ENCODE data around the gene FADS1.
A peak's percentile ranks its signal among the peaks of the same experiment; 100 is the strongest.

FADS1 gene

DNA sequence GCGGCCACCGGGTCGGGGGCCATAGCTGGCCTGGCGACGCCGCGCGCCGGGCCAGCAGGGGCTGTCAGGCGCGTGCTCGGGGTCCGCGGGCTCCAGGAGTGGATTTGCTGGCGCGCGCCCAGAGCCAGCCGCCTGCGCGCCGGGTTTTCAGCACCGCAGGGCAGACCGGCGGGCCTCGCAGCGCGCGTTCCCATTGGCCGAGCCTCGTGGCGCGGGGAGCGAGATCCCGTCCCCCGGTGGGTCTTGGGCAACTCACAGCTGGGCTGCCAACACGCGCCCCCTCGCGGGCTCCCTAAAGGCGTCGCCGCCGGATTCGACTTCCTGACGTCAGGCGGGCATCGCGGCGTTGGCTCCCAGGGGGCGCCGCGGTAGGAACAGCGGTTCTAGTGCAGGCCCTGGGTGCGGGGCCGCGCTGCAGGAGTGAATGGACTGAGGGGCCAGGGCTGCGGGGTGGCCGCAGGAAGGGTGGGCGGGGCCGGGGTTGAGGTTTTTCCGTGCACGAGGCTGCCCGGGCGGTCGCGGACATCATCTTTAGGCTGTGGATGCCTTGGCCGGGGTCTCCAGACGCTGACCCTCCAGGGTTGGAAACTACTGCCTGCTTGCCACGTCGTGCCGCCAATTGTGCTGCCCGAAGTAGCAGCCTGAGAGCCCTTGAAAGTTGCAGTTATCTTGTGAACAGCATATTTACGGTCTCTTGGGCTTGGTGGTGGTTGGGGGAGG, at the start of gene FADS1:
FADS1 (minus strand) TSS at position 268 of the 720 bp plus-strand sequence; CDS start at position 194, 74 bp downstream.
- peak; percentile 66 for DNase-seq (ENCODE audit: low read depth)
- TF ChIP-seq, protein P1, sequence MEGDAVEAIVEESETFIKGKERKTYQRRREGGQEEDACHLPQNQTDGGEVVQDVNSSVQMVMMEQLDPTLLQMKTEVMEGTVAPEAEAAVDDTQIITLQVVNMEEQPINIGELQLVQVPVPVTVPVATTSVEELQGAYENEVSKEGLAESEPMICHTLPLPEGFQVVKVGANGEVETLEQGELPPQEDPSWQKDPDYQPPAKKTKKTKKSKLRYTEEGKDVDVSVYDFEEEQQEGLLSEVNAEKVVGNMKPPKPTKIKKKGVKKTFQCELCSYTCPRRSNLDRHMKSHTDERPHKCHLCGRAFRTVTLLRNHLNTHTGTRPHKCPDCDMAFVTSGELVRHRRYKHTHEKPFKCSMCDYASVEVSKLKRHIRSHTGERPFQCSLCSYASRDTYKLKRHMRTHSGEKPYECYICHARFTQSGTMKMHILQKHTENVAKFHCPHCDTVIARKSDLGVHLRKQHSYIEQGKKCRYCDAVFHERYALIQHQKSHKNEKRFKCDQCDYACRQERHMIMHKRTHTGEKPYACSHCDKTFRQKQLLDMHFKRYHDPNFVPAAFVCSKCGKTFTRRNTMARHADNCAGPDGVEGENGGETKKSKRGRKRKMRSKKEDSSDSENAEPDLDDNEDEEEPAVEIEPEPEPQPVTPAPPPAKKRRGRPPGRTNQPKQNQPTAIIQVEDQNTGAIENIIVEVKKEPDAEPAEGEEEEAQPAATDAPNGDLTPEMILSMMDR (IDR thresholded peaks at IDR 0.05; ENCODE audit: control insufficient read depth, insufficient read depth, low read depth, low read length, missing control alignments) = peak; percentile 63
- peak within 1 kb of the TSS; percentile 67 for H3K4me3 ChIP-seq (ENCODE audit: control insufficient read depth, low read depth, low read length)

DNA sequence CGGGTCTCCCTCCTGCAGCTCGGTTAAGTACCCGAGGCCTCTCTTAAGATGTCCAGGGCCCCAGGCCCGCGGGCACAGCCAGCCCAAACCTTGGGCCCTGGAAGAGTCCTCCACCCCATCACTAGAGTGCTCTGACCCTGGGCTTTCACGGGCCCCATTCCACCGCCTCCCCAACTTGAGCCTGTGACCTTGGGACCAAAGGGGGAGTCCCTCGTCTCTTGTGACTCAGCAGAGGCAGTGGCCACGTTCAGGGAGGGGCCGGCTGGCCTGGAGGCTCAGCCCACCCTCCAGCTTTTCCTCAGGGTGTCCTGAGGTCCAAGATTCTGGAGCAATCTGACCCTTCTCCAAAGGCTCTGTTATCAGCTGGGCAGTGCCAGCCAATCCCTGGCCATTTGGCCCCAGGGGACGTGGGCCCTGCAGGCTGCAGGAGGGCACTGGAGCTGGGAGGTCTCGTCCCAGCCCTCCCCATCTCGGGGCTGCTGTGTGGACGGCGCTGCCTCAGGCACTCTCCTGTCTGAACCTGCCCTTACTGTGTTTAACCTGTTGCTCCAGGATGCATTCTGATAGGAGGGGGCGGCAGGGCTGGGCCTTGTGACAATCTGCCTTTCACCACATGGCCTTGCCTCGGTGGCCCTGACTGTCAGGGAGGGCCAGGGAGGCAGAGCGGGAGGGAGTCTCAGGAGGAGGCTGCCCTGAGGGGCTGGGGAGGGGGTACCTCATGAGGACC, 49.6 kb upstream of the FADS1 start:
- TF ChIP-seq, protein P1 (IDR thresholded peaks at IDR 0.05; ENCODE audit: control insufficient read depth, insufficient read depth, low read depth, low read length, missing control alignments) = no peak
- no peak for DNase-seq (ENCODE audit: low read depth)

DNA sequence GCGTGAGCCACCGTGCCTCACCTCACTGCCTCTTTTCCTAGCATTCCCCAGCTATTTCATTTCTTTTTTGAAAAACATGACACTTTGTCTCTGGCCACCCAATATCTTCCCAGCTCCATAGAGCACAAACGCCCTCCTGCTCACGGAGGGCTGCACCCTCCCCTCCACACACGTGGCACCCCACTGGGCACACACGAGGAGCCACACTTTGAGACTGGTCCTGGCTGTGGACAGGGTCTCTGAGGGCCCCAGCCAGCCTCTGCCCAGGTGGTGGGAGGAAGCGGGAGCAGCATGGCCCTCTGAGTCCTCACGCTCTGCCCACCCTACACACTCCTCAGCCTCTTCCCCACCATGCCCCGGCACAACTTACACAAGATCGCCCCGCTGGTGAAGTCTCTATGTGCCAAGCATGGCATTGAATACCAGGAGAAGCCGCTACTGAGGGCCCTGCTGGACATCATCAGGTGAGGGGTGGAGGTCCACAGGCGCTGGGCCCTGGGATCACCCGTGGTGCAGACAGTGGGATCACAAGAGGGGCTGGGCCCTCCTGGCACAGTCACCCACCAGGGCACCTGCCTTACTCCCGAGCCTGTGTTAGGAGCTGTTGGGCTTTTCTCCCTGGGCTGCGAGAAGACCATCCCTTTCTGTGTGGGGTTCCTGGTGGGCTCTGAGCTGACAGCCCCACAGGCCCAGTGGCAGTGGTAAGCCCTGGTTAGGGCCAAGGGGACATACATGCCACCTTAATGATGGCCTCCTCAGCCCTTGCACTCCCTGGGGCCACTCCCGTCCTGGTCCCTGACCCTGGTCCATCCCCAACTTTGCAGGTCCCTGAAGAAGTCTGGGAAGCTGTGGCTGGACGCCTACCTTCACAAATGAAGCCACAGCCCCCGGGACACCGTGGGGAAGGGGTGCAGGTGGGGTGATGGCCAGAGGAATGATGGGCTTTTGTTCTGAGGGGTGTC, 48.3 kb upstream of the FADS1 start:
- no peak for DNase-seq (ENCODE audit: low read depth)
- H3K4me3 ChIP-seq (ENCODE audit: control insufficient read depth, low read depth, low read length) = no peak overlapping the region
- TF ChIP-seq, protein P1 (IDR thresholded peaks at IDR 0.05; ENCODE audit: control insufficient read depth, insufficient read depth, low read depth, low read length, missing control alignments) = no peak

More for the DNA sequence above, 49.6 kb upstream of the FADS1 start:
- H3K4me3 ChIP-seq (ENCODE audit: control insufficient read depth, low read depth, low read length) = no peak overlapping the region

DNA sequence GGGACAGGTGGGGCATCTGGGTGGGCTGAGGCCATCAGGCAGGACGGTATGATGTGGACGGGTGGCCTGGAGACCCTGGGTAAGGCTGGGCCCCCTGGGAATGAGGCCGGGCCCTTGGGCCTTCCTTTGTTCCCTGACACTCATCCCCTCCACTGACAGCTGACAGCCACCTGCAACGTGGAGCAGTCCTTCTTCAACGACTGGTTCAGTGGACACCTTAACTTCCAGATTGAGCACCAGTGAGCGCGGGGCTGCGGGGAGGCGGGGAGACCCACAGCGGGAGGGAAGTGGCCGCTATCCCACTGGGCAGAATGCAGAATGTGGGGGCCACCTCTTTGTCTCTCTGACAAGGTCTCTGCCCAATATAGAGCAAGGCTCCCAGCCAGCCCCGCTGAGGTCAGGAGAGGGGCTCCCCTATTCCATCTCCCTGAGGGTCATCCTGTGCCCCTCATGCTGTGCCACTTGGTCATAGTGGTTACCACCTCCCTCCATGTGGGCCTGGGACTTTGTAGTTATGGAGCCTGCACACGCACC, 46.8 kb upstream of the FADS1 start:
- TF ChIP-seq, protein P1 (IDR thresholded peaks at IDR 0.05; ENCODE audit: control insufficient read depth, insufficient read depth, low read depth, low read length, missing control alignments) = no peak
- DNase-seq (ENCODE audit: low read depth) = no peak
- no peak overlapping the region for H3K4me3 ChIP-seq (ENCODE audit: control insufficient read depth, low read depth, low read length)

DNA sequence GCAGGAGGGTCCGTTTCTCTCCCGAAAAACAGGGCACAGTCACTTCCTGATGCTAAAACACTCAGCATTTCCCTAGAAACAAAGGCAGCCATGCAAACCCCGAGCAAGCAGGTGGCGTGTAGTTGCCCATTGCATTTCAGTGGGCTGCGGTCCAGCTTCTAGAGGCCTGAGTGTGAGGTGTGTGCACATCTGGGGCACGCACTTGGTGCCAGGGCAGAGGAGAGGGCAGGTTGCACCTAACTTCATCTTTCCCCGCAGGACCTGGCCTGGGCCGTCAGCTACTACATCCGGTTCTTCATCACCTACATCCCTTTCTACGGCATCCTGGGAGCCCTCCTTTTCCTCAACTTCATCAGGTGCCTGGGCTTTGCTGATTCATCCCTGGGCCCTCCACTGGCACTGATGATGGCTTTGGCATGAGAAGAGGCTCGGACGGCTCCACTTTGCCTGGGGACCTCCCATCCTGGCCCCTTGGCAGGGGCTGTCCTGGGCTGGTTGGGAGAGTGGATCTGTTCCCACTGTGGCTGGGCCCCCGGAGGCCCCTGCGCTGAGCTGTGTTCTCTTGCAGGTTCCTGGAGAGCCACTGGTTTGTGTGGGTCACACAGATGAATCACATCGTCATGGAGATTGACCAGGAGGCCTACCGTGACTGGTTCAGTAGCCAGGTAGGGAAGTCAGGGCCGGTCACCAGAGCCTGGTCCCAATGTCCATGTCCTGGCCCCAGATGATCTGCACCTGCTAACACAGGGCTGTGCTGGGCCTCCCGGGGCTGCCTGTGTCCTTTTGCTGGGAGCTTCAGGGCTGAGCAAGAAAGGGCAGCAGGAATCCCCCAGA, 46.1 kb upstream of the FADS1 start:
- no peak for DNase-seq (ENCODE audit: low read depth)
- TF ChIP-seq, protein P1 (IDR thresholded peaks at IDR 0.05; ENCODE audit: control insufficient read depth, insufficient read depth, low read depth, low read length, missing control alignments) = no peak
- H3K4me3 ChIP-seq (ENCODE audit: control insufficient read depth, low read depth, low read length) = no peak overlapping the region
